Hepatocyte (in vitro differentiated cells): ENCODE results near the gene HS1BP3. TPM values are rescaled to one million over a fixed set of nuclear protein-coding genes. Genes with fewer than 3 reads are reported as not detected.

Source experiments
- DNase-seq: peaks from one replicate; pipeline ENCODE4 v3.0.0-alpha.2; 2016; ENCODE audit warnings: low spot score
- H2AFZ ChIP-seq: fragments of 200-600 bp; sonication (generic); 2 replicates; pipeline ENCODE4 v1.6.0; 2016; ENCODE audit warnings: antibody characterized with exemption, mild to moderate bottlenecking
- H3K27ac ChIP-seq: fragments of 200-600 bp; sonication (generic); 2 replicates; pipeline ENCODE4 v1.5.1; 2016; ENCODE audit warnings: mild to moderate bottlenecking
- H3K27me3 ChIP-seq: fragments of 200-600 bp; sonication (generic); 2 replicates; pipeline ENCODE4 v1.6.1; 2016
- H3K36me3 ChIP-seq: fragments of 200-600 bp; sonication (generic); replicated peaks from 2 replicates; pipeline ENCODE4 v1.5.1; 2016; ENCODE audit warnings: low read depth; ENCODE audit not compliant: insufficient read depth
- H3K4me1 ChIP-seq: fragments of 200-600 bp; sonication (generic); 2 replicates; pipeline ENCODE4 v1.5.1; 2016; ENCODE audit warnings: mild to moderate bottlenecking, moderate library complexity; ENCODE audit not compliant: insufficient read depth
- H3K4me2 ChIP-seq: fragments of 200-600 bp; sonication (generic); 2 replicates; pipeline ENCODE4 v1.6.0; 2016
- H3K4me3 ChIP-seq: fragments of 200-600 bp; sonication (generic); 2 replicates; pipeline ENCODE4 v1.5.1; 2016; ENCODE audit warnings: mild to moderate bottlenecking
- H3K79me2 ChIP-seq: fragments of 200-600 bp; sonication (generic); 2 replicates; pipeline ENCODE4 v1.6.0; 2017; ENCODE audit warnings: mild to moderate bottlenecking
- H3K9me2 ChIP-seq: fragments of 200-600 bp; sonication (generic); replicated peaks from 2 replicates; pipeline ENCODE4 v1.6.0; 2017; ENCODE audit warnings: mild to moderate bottlenecking; ENCODE audit not compliant: insufficient read depth
- H3K9me3 ChIP-seq: fragments of 200-600 bp; sonication (generic); 2 replicates; pipeline ENCODE4 v1.5.1; 2016; ENCODE audit warnings: low read depth, mild to moderate bottlenecking
- H4K20me1 ChIP-seq: fragments of 200-600 bp; sonication (generic); 2 replicates; pipeline ENCODE4 v1.6.0; 2016; ENCODE audit warnings: mild to moderate bottlenecking; ENCODE audit not compliant: insufficient read depth, poor library complexity, severe bottlenecking
- CTCF ChIP-seq: fragments of 200-600 bp; sonication (generic); IDR thresholded peaks from 2 replicates; pipeline ENCODE4 v1.5.1; 2016; ENCODE audit warnings: antibody characterized with exemption, mild to moderate bottlenecking; ENCODE audit not compliant: poor library complexity
- EZH2 ChIP-seq: fragments of 200-600 bp; sonication (generic); IDR thresholded peaks from 2 replicates; pipeline ENCODE4 v1.6.1; 2016; ENCODE audit warnings: antibody characterized with exemption, mild to moderate bottlenecking, borderline replicate concordance
- EZH2phosphoT487 ChIP-seq: fragments of 200-600 bp; sonication (generic); IDR thresholded peaks from one replicate; pipeline ENCODE4 v1.6.1; 2018; ENCODE audit warnings: antibody characterized with exemption, mild to moderate bottlenecking, low read depth, moderate library complexity; ENCODE audit not compliant: unreplicated experiment, severe bottlenecking
- WGBS: methylation state at CpG from one replicate; pipeline ENCODE4 v1.1.6; 2016; ENCODE audit warnings: low lambda C conversion rate; ENCODE audit errors: missing lambda C conversion rate; 5-methylcytosine and 5-hydroxymethylcytosine counted together
- polyA plus RNA-seq: library from polyadenylated mRNA; unstranded; fragments of >200 nt; fragmentation: Nextera tagmentation; extraction: Ambion mirVana; gene quantifications from 2 replicates; pipeline ENCODE4 v1.2.1, GENCODE V29; 2016
- total RNA-seq: library from RNA; depleted of rRNA; stranded (reverse); fragments of >200 nt; gene quantifications from 2 replicates; pipeline ENCODE4 v1.2.3, GENCODE V29; 2014

Gene HS1BP3
- total and polyA plus RNA-seq, 2 experiments from 2014 or later: 26.8 to 29.6 TPM

- H4K20me1 ChIP-seq: no peaks in the 10 kb centered on the region
- peaks cover 43% of the 10 kb centered on the region for H3K4me1 ChIP-seq
- DNase-seq: peak; percentile 59
- WGBS: 58% methylated on average over 6 of the region's 10 CpGs
- TF ChIP-seq EZH2 (no peak), EZH2phosphoT487 (no peak), CTCF (no peak)
- no peaks in the 10 kb centered on the region for H3K79me2 ChIP-seq
- H3K9me2 ChIP-seq: no peaks in the 10 kb centered on the region
- H3K27me3 ChIP-seq: no peaks in the 10 kb centered on the region
- peak overlapping the region; percentile 91 for H3K27ac ChIP-seq
- no peaks in the 10 kb centered on the region for H3K9me3 ChIP-seq
- no peak overlapping the region for H3K4me2 ChIP-seq
- H3K36me3 ChIP-seq: no peaks in the 10 kb centered on the region
- no peak overlapping the region for H2AFZ ChIP-seq
- H3K4me3 ChIP-seq: no peak overlapping the region
Observed at GRCh38 chr2:20617081-20617575, 33.8 kb downstream of the HS1BP3 start.

GRCh38 chr2:20616341-20616871 is 34.5 kb downstream of the HS1BP3 start:
- Histone ChIP-seq H3K79me2 (no peaks in the 10 kb centered on the region), H3K9me3 (no peaks in the 10 kb centered on the region), H3K9me2 (no peaks in the 10 kb centered on the region), H3K4me3 (no peak overlapping the region), H2AFZ (no peak overlapping the region), H3K27me3 (no peaks in the 10 kb centered on the region), H3K4me2 (no peak overlapping the region), H3K27ac (peak overlapping the region; percentile 91), H3K36me3 (no peaks in the 10 kb centered on the region), H4K20me1 (no peaks in the 10 kb centered on the region), H3K4me1 (peaks cover 43% of the 10 kb centered on the region)
- TF ChIP-seq EZH2phosphoT487: no peak
- TF ChIP-seq EZH2: no peak
- TF ChIP-seq CTCF: no peak
- WGBS: 94% methylated on average over 4 of the region's 4 CpGs
- DNase-seq: no peak

GRCh38 chr2:20615466-20616241 is 35.2 kb downstream of the HS1BP3 start:
- H3K79me2 ChIP-seq: no peaks in the 10 kb centered on the region
- whole genome bisulfite sequencing: 81% methylated on average over 9 of the region's 9 CpGs
- no peak overlapping the region for H3K4me2 ChIP-seq
- TF ChIP-seq EZH2phosphoT487 (no peak), CTCF (no peak), EZH2 (no peak)
- no peaks in the 10 kb centered on the region for H3K9me2 ChIP-seq
- H3K4me3 ChIP-seq: no peak overlapping the region
- no peaks in the 10 kb centered on the region for H3K27me3 ChIP-seq
- H3K9me3 ChIP-seq: no peaks in the 10 kb centered on the region
- H3K27ac ChIP-seq: peak overlapping the region; percentile 91
- peaks cover 43% of the 10 kb centered on the region for H3K4me1 ChIP-seq
- H4K20me1 ChIP-seq: no peaks in the 10 kb centered on the region
- no peak overlapping the region for H2AFZ ChIP-seq
- DNase-seq: peak; percentile 60
- H3K36me3 ChIP-seq: no peaks in the 10 kb centered on the region
